Caco-2 (cell line): ENCODE data around the gene CATSPER3. TPM values are rescaled to one million over a fixed set of nuclear protein-coding genes. Genes with fewer than 3 reads are reported as not detected.
A peak's percentile ranks its signal among the peaks of the same experiment; 100 is the strongest.

Experiments used
- BruUV-seq: library from RNA; stranded (reverse); fragments of 400-500 nt; replicated peaks from 2 replicates; lab custom pipeline; 2021; lab: Mats Ljungman, UMichigan
- CTCF ChIA-PET: fragments of 300-600 bp; sonication (Branson Sonifier 250); formaldehyde crosslinking; loops from one replicate; lab custom pipeline; 2022; ENCODE audit warnings: antibody characterized with exemption; lab: Charles Lee
- POLR2A ChIA-PET: fragments of 300-600 bp; sonication (Branson Sonifier 250); formaldehyde crosslinking; loops from one replicate; lab custom pipeline; 2022; ENCODE audit warnings: antibody characterized with exemption; lab: Charles Lee
- DNase-seq, 2 experiments: peaks; one replicate each; pipeline versions ENCODE4 v3.0.0 to v3.0.0-alpha.2; 2020 to 2022
- H3K27me3 ChIP-seq: replicated peaks from 2 replicates; pipeline ENCODE4 v1.6.0; 2011; ENCODE audit warnings: low read length; ENCODE audit not compliant: control insufficient read depth, insufficient read depth
- H3K36me3 ChIP-seq: 2 replicates; pipeline ENCODE4 v1.5.1; 2011; ENCODE audit warnings: low read length; ENCODE audit not compliant: control insufficient read depth, insufficient read depth
- H3K4me1 ChIP-seq: fragments of 250-450 bp; sonication (Bioruptor Pico); 2 replicates; pipeline ENCODE4 v1.5.1; 2020; ENCODE audit warnings: mild to moderate bottlenecking
- H3K4me3 ChIP-seq: 2 replicates; pipeline ENCODE4 v1.5.1; 2011; ENCODE audit warnings: low read depth, mild to moderate bottlenecking, control low read depth, low read length
- H3K9me3 ChIP-seq: fragments of 250-450 bp; sonication (Bioruptor Pico); 2 replicates; pipeline ENCODE4 v1.5.1; 2020; ENCODE audit warnings: mild to moderate bottlenecking, moderate library complexity
- H3K27ac Mint-ChIP-seq: one replicate; pipeline ENCODE4 v1.8.0; 2022; ENCODE audit warnings: mixed read lengths; ENCODE audit not compliant: unreplicated experiment
- H3K27me3 Mint-ChIP-seq: one replicate; pipeline ENCODE4 v1.8.0; 2022; ENCODE audit warnings: mixed read lengths; ENCODE audit not compliant: insufficient read depth, unreplicated experiment
- H3K36me3 Mint-ChIP-seq: one replicate; pipeline ENCODE4 v1.8.0; 2022; ENCODE audit warnings: mild to moderate bottlenecking, mixed read lengths; ENCODE audit not compliant: insufficient read depth, unreplicated experiment
- H3K4me1 Mint-ChIP-seq: one replicate; pipeline ENCODE4 v1.8.0; 2022; ENCODE audit warnings: low read depth, mixed read lengths; ENCODE audit not compliant: unreplicated experiment
- H3K4me3 Mint-ChIP-seq: one replicate; pipeline ENCODE4 v1.8.0; 2022; ENCODE audit warnings: mild to moderate bottlenecking, moderate library complexity, mixed read lengths; ENCODE audit not compliant: unreplicated experiment
- H3K9me3 Mint-ChIP-seq: one replicate; pipeline ENCODE4 v1.8.0; 2022; ENCODE audit warnings: mixed read lengths; ENCODE audit not compliant: unreplicated experiment
- intact Hi-C: fragments of 100-400 bp; cut with micrococcal nuclease; formaldehyde crosslinking; loops from one replicate; pipeline ENCODE4 v1.10.0; 2022; ENCODE audit not compliant: unreplicated experiment
- total RNA-seq: library from RNA; stranded (reverse); gene quantifications from 2 replicates; pipeline ENCODE4 v1.2.3, GENCODE V29; 2022
- TF ChIP-seq, protein P1 (sequence below), 2 experiments: fragments of 200-600 bp in 1 of 2; IDR thresholded peaks; 1 replicate in 1 of 2; 2 replicates in 1 of 2; pipeline versions ENCODE4 v1.5.1 to v1.8.0; 2011 to 2022; ENCODE audit warnings: antibody characterized with exemption in 1 of 2, control low read depth in 1 of 2, inconsistent platforms in 1 of 2, low read depth in 1 of 2, low read length in 1 of 2, mild to moderate bottlenecking in 1 of 2, moderate library complexity in 1 of 2; ENCODE audit not compliant: insufficient read depth in 1 of 2, severe bottlenecking in 1 of 2, unreplicated experiment in 1 of 2

The CATSPER3 gene
- total RNA-seq, 1 experiment from 2014 or later, result 0.61 TPM

DNA sequence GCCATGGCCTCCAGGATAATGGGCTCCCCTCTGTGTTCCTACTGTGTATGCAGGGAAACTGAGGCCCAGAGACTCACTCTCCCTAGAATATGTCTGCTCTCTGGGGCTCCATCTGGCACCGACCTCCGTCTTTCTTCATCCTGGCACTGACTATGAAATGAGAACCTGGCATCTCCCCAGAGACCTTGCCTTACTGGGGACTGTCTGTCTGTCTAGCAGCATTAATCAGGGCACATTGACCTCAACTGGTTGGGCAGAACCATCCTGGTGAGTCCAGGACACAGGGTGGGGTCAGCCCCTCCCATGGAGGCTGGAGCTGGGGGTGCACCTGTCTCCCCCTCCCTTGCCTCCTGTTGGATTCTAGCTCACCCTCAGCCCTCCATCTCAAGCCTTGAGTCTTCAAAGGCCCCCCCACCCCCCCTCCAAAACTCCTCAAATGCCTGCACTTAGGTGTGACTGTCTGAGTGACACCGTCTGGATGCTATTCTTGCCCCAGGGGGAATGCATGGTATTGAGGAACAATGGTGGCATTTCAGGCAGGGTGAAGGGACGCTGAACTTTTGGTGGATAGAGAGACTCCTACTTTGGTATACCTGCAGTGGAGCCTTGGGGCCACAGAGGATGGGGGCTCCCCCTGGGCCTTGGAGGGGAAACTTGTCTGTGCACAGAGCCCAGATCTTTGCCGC, 79.1 kb downstream of the CATSPER3 start:
- Histone ChIP-seq H3K4me1 (peaks cover 31% of the 10 kb centered on the region), H3K27me3 (no peaks in the 10 kb centered on the region), H3K36me3 (no peaks in the 10 kb centered on the region), H3K4me3 (no peak overlapping the region), H3K9me3 (no peaks in the 10 kb centered on the region)
- TF ChIP-seq, protein P1, sequence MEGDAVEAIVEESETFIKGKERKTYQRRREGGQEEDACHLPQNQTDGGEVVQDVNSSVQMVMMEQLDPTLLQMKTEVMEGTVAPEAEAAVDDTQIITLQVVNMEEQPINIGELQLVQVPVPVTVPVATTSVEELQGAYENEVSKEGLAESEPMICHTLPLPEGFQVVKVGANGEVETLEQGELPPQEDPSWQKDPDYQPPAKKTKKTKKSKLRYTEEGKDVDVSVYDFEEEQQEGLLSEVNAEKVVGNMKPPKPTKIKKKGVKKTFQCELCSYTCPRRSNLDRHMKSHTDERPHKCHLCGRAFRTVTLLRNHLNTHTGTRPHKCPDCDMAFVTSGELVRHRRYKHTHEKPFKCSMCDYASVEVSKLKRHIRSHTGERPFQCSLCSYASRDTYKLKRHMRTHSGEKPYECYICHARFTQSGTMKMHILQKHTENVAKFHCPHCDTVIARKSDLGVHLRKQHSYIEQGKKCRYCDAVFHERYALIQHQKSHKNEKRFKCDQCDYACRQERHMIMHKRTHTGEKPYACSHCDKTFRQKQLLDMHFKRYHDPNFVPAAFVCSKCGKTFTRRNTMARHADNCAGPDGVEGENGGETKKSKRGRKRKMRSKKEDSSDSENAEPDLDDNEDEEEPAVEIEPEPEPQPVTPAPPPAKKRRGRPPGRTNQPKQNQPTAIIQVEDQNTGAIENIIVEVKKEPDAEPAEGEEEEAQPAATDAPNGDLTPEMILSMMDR (IDR thresholded peaks at IDR 0.05; ENCODE audit: insufficient read depth in 1 of 2, low read depth in 1 of 2, low read length in 1 of 2, severe bottlenecking in 1 of 2, unreplicated experiment in 1 of 2), result no peak
- Mint-ChIP-seq H3K4me1 (peaks cover 33% of the 10 kb centered on the region), H3K27me3 (no peaks in the 10 kb centered on the region), H3K9me3 (no peaks in the 10 kb centered on the region), H3K4me3 (peak overlapping the region; percentile 45), H3K27ac (peak overlapping the region; percentile 95), H3K36me3 (peaks cover 10% of the 10 kb centered on the region)
- ChIA-PET POLR2A (interaction anchor here (1.0 kb wide), 1 partner anchor 12 kb away, joined by 3 read pairs; no protein-coding TSS in a partner anchor), CTCF (interaction anchor here (1.0 kb wide), 2 partner anchors 18 to 137 kb away, joined by 3 read pairs; no protein-coding TSS in a partner anchor)
- no TSS peak for BruUV-seq
- no peak for DNase-seq
- intact Hi-C loops, result loop anchor here (1.0 kb wide), 1 partner anchor 48 kb away; no protein-coding TSS in a partner anchor

- Histone ChIP-seq H3K36me3 (no peaks in the 10 kb centered on the region), H3K4me1 (peaks cover 31% of the 10 kb centered on the region), H3K4me3 (no peak overlapping the region), H3K9me3 (no peaks in the 10 kb centered on the region), H3K27me3 (no peaks in the 10 kb centered on the region)
- Mint-ChIP-seq H3K27me3 (no peaks in the 10 kb centered on the region), H3K4me1 (peaks cover 33% of the 10 kb centered on the region), H3K9me3 (no peaks in the 10 kb centered on the region), H3K4me3 (peak overlapping the region; percentile 45), H3K27ac (peak overlapping the region; percentile 95), H3K36me3 (peaks cover 10% of the 10 kb centered on the region)
- BruUV-seq, result no TSS peak
- POLR2A ChIA-PET, result interaction anchor here (1.0 kb wide), 1 partner anchor 12 kb away, joined by 3 read pairs; no protein-coding TSS in a partner anchor
- TF ChIP-seq, protein P1 (IDR thresholded peaks at IDR 0.05; ENCODE audit: insufficient read depth in 1 of 2, low read depth in 1 of 2, low read length in 1 of 2, severe bottlenecking in 1 of 2, unreplicated experiment in 1 of 2), result no peak
- CTCF ChIA-PET, result interaction anchor here (1.0 kb wide), 2 partner anchors 17 to 137 kb away, joined by 3 read pairs; no protein-coding TSS in a partner anchor
- intact Hi-C loops, result loop anchor here (1.0 kb wide), 1 partner anchor 48 kb away; no protein-coding TSS in a partner anchor
- DNase-seq, result peak; percentile 75 to 86
These were observed 79.6 kb downstream of the CATSPER3 start for GRCh38 chr5:135047347-135047695.

DNA sequence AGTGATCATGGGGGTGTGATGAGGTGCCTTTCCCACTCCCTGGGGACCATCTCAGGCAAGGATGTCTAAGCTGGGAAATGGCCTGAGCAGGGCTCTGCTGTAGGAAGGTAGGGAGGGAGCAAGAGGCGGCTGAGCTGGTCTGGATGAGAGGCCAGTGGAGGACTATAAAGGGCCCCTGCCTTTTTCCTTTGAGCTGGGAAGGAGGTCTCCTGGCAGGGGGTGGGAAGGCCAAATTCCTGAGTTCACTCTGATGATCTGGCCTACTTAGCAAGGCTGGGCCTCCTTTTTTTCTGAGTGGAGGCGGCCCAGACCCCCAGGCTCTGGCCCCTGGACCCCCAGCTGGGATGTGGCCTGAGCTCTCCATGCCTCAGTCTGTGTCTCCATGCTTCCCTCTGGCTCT, 80.6 kb downstream of the CATSPER3 start:
- peak overlapping the region; percentile 95 for H3K27ac Mint-ChIP-seq
- no peaks in the 10 kb centered on the region for H3K9me3 Mint-ChIP-seq
- peaks cover 32% of the 10 kb centered on the region for H3K4me1 Mint-ChIP-seq
- Histone ChIP-seq H3K9me3 (no peaks in the 10 kb centered on the region), H3K4me1 (peaks cover 31% of the 10 kb centered on the region), H3K4me3 (no peak overlapping the region), H3K27me3 (no peaks in the 10 kb centered on the region), H3K36me3 (no peaks in the 10 kb centered on the region)
- DNase-seq, result no peak
- TF ChIP-seq, protein P1 (IDR thresholded peaks at IDR 0.05; ENCODE audit: insufficient read depth in 1 of 2, low read depth in 1 of 2, low read length in 1 of 2, severe bottlenecking in 1 of 2, unreplicated experiment in 1 of 2), result no peak
- ChIA-PET POLR2A (interaction anchor here (0.5 kb wide), 1 partner anchor 15 kb away, joined by 3 read pairs; no protein-coding TSS in a partner anchor), CTCF (no interaction called here)
- H3K4me3 Mint-ChIP-seq, result no peak overlapping the region
- H3K27me3 Mint-ChIP-seq, result no peaks in the 10 kb centered on the region
- H3K36me3 Mint-ChIP-seq, result peaks cover 10% of the 10 kb centered on the region
- intact Hi-C loops, result no loop called here
- BruUV-seq, result no TSS peak
